Amniotic stem cell (primary cell): ENCODE data around the gene NR3C1.
"Not testable (repeated sequence)": the region's sequence is repeated elsewhere in the genome, so short reads cannot be mapped to it uniquely, and the experiment has no call there.

ENCODE experiments used
- DNase-seq: peaks from one replicate; lab custom pipeline; 2025; lab: John Stamatoyannopoulos, UW

NR3C1 gene

GRCh38 chr5:143336485-143336884 lies 67.0 kb downstream of the NR3C1 start:
- no peak for DNase-seq

- no peak for DNase-seq
Observed at GRCh38 chr5:143334903-143335302, 68.6 kb downstream of the NR3C1 start.

- DNase-seq = not testable (repeated sequence)
Observed at GRCh38 chr5:143334380-143334779, 69.1 kb downstream of the NR3C1 start.

- no peak for DNase-seq
Observed at GRCh38 chr5:143331956-143332355, 71.5 kb downstream of the NR3C1 start.

GRCh38 chr5:143329843-143330242 lies 73.6 kb downstream of the NR3C1 start:
- no peak for DNase-seq

GRCh38 chr5:143328589-143329220 lies 74.8 kb downstream of the NR3C1 start:
- DNase-seq = no peak

GRCh38 chr5:143325086-143325485 lies 78.4 kb downstream of the NR3C1 start:
- not testable (repeated sequence) for DNase-seq

GRCh38 chr5:143322931-143323630 lies 80.4 kb downstream of the NR3C1 start:
- not testable (repeated sequence) for DNase-seq

- DNase-seq = no peak
Observed at GRCh38 chr5:143322176-143322575, 81.3 kb downstream of the NR3C1 start.

GRCh38 chr5:143319437-143320227 lies 83.9 kb downstream of the NR3C1 start:
- DNase-seq = no peak

GRCh38 chr5:143318833-143319232 lies 84.7 kb downstream of the NR3C1 start:
- no peak for DNase-seq

- DNase-seq = no peak
Observed at GRCh38 chr5:143318270-143318669, 85.2 kb downstream of the NR3C1 start.

- no peak for DNase-seq
Observed at GRCh38 chr5:143316844-143317631, 86.4 kb downstream of the NR3C1 start.

- DNase-seq = no peak
Observed at GRCh38 chr5:143316337-143316736, 87.1 kb downstream of the NR3C1 start.

GRCh38 chr5:143315929-143316328 lies 87.6 kb downstream of the NR3C1 start:
- no peak for DNase-seq

- DNase-seq = no peak
Observed at GRCh38 chr5:143315214-143315613, 88.3 kb downstream of the NR3C1 start.

GRCh38 chr5:143314659-143315058 lies 88.8 kb downstream of the NR3C1 start:
- peak; percentile 34 for DNase-seq

- no peak for DNase-seq
Observed at GRCh38 chr5:143314099-143314498, 89.4 kb downstream of the NR3C1 start.

- DNase-seq = no peak
Observed at GRCh38 chr5:143313298-143313852, 90.1 kb downstream of the NR3C1 start.

GRCh38 chr5:143312822-143313221 lies 90.7 kb downstream of the NR3C1 start:
- DNase-seq = no peak

- no peak for DNase-seq
Observed at GRCh38 chr5:143311955-143312354, 91.5 kb downstream of the NR3C1 start.

GRCh38 chr5:143311428-143311827 lies 92.1 kb downstream of the NR3C1 start:
- DNase-seq = no peak
